Stomach (tissue), 4 donors: ENCODE measurements around the gene ZC3H10.

Experiments used
- CTCF ChIP-seq, 7 experiments: fragments of 450-650 bp in 4 of 7; fragments of 200-600 bp in 3 of 7; sonication (generic) in 3 of 7; IDR thresholded peaks; one replicate each; pipeline ENCODE4 v1.5.1; 2016 to 2019; ENCODE audit warnings: antibody characterized with exemption in 7 of 7, control low read depth in 2 of 7, mild to moderate bottlenecking in 1 of 7
- EP300 ChIP-seq: sonication (generic); formaldehyde crosslinking; IDR thresholded peaks from one replicate; pipeline ENCODE4 v1.6.1; 2017; ENCODE audit warnings: antibody characterized with exemption
- POLR2A ChIP-seq, 4 donors: fragments of 450-650 bp; IDR thresholded peaks; one replicate each; pipeline ENCODE4 v1.6.1; 2016; ENCODE audit warnings: antibody characterized with exemption in 4 of 4, control low read depth in 2 of 4, mild to moderate bottlenecking in 1 of 4, moderate library complexity in 1 of 4

- no peak for TF ChIP-seq POLR2A (IDR thresholded peaks at IDR 0.05)
- no peak for TF ChIP-seq EP300
- no peak for TF ChIP-seq CTCF (IDR thresholded peaks at IDR 0.05)
Measured at GRCh38 chr12:56153678-56154065, 35.6 kb downstream of the ZC3H10 start.
